ENCODE results near the gene ABCB8.

Gene ABCB8

DNA sequence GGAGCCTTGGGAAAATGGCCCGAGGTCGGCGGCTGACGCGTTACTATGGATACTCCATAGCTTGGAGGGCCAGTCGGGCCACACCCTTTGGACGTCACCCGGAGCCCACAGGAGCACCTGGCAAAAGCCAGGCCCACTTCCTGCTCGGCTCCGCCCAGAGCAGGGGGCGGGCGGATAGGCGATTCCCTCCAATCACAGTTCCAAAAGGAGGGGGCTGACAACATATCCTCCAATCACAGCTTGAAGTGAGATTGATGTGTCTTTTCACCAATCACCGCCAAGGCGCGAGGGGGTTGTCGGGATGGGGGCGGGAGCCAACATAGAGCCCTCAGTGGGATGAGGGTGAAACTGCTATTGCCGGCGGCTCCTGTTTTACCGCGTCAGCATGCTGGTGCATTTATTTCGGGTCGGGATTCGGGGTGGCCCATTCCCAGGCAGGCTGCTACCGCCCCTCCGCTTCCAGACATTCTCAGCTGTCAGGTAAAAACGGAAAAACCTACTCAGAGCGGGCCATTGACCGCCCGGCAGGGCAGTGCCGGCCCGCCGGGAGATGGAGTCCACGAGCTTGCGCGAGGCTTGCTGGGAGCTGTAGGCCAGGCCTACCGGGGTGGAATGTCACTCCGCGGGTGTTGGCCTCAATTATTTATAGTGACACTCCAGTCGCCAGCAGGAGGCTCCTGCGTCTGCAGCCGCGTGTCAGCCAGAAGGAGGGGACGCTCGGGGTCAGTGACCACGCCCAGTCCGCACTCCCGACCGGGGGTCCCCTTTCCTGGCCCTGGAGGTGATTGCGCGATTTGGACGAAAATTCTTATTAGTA, at the start of gene ABCB8:
Gene ABCB8, plus strand, starts transcription at position 320 of the 817 bp plus-strand sequence. Its CDS starts 66 bp downstream, at position 386.
- peak; percentile 99 for DNase-seq

DNA sequence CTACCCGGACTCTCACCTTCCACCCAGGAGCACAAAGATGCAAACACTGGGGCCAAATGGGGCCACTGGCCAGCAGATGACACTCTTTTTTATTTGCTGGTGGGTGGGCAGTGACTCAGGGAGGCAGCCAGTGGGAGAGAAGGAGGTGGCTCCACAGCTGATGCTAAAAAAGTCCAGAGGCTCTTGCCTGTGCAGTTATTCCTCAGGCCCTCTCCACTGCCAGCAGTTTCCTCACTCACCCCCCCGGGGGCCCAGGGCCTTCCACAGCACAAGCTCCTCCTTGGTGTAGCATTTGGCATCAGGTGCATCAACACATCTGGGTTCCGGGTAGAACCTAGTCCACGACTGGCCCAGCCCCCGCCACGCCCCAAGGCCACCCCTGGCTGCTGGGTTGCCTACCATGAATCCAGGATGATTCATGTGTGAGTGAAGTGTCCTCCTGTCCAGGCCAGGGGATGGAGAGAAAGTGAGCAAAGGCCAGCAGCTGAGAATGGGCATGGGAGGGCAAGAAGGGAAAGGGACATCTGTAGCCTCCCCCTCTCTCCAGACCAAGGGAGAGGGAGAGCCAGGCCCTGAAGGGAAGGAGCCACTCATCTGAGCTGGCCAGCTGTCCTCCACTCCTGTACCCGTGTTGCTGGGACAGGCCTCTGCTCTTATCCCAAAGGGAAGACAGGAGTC, 48.4 kb upstream of the ABCB8 start:
- no peak for DNase-seq

DNA sequence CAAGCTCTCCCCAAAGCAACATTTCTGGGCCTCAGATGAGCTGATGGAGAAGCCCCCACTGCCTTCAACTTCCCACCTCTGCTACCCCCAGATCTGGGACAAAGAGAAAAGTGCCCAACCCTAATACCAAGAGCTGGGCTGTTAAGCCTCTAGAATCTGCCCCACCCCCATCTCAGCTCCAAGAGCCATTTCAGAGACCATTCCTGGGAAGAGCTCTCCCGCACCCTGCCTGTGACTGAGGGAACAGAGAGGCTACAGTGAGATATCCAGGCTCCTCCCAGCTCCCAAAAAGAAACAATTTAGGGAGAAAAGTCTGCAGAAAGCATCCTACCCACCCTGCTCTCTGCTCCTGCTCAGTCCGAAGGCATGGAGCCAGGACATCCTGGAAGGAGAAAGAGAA, 47.6 kb upstream of the ABCB8 start:
- DNase-seq = no peak

DNA sequence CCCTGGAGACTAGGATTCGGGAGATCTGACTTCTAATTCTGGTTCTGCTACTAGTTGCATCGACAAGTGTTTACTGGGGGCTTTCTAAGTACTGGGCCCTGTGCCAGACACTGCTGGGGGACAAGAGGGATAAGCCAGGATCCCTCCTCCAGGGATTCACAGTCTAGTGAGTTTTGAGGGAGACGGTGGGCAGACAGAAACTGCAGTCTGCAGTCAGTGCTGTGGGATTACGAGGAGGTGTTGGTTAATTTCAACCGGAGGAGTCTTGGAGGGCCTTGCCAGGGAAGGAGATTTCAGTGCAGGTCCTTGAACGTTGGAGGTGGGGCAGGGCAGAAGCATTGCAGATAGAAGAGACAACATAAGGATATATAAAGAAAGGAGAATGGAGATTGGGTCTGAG, 46.6 kb upstream of the ABCB8 start:
- DNase-seq = no peak

DNA sequence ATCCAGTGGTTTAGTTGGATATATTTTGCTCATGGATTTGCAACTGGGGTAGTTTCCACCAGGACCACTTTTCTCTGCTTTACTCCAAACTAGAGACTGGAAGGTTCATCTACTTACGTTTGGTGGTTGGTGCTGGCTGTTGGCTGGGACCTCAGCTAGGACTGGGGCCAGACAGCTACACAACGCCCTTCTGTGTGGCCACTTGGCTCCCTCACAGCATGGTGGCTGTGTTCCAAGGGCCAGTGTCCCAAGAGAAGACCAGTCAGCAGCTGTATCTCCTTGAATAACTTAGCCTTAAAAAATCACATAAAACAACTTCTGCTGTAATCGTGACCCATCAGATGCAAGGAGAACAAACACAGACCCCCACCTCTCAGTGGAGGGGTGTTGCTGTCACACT, 45.9 kb upstream of the ABCB8 start:
- DNase-seq = no peak

DNA sequence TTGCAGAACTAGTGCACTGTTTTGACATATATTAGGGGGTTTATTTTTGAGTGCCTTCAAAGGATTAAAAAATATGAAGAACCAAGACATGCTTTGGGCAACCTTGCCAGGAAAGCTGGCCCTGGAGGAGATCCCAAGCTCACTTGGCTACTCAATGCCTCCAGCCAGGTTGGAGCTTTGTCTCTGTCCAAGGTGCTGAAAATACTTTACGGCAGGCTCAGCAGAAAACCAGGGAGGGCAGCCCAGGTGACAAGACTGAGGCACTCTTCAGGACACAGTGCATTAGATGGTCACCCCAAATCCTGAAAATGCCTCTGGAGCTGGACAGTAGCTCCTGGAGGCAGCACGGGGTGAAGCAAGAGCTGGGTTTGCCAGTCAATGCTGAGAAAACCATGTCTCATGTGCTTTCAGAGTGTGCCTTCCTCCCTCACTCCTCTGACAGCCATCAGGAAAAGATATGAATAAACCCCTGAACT, 44.3 kb upstream of the ABCB8 start:
- peak; percentile 85 for DNase-seq

DNA sequence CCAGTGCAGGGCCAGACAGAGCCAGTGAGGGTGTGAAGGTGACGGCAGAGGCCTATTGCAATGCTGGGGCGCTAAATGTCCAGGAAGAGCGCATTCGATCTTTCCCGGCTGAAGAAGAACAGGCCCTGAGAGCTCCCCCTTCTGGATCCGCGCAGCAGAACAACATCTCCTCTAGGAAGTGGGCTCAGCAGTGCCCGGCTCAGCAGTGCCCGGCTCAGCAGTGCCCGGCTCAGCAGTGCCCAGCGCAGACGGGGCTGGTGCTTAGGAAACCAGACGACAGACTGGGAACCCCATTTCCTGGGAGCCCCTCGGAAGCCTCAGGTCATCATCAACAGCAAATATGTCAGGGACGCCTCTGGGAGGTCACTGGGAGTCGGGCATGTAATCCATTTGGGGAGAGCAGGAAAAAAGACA, 42.1 kb upstream of the ABCB8 start:
- peak; percentile 87 for DNase-seq

DNA sequence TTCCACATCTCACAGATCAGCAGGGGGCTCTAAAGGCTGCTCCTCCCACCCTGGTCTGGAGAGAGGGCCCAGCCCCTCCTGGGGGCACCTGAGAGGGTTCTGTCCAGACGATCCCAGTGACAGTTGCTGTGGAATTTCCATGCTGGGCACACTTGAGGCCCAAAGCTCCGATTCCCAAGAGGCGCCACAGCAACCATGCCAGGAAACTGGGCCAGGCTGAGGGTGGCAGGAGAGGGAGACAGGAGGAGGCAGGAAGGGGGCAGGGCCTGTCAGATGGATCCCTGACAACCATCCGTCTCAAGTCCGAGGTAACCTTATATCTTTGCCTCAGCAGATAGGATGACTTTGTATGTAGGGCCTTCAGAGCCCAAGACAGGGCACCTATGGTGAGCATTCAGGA, 41.7 kb upstream of the ABCB8 start:
- no peak for DNase-seq

DNA sequence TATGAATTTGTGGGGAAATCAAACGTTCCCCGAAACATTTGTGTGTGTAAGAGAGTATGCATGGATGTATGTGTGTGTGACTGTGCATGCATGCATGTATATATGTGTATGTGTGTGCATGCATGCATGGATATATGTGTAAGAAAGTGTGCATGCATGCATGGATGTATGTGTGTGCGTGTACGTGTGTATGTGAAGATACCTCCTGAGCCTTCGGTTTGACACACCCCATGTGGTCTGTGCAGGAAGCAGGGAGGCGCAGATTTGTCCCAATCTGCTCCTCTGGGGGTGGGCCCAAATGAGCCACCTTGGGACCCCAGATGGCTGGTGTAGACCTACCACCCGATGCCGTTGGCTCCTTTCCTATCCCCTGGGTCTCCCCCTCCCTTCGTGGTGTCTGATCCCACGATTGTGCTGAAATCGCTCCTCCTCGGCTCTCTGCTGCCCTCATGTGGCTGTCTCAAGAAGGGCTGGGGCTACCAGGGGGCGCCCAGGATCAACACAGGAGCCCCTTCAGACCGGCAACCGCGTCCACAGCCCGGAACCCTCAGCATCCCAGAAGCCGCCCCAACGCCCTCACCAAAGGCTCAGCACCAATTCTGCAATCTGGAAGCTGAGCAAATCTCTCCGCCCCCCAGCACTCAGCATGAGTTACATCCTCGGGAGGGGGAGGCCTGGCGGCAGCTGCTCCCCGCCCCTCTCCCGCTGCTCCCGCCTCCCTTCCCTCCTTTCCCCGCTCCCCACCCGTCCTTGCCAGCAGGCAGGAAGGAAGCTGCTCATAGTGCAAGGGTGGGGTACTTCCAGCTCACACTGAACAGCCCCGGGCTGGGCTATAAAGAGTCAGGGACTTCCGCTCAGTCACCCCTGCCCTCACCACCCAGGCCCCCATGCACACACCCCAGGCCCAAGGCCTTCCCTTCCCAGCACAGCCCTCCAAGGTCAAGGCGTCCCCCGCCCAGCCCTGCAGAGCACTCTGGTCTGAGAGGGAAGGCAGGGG, 39.7 kb upstream of the ABCB8 start:
- peak; percentile 75 for DNase-seq

DNA sequence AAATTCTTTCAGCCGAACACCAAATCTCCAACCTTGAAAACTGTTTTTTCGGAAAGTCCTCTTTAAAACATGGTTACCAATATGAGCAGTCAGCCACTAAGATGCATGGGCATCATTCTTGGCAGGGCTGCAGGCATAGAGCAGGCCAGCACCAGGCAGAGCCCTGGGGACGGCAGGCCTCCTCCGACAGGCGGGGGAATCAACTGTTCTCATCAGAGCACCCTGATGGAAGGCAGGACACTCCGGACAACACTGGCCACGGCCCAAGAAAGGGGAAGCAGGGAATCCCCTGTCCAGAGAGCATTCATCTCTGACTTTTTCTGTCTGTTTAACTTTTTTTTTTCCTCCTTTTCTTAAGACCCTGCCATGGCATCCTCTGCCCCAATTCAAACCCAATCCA, 38.8 kb upstream of the ABCB8 start:
- DNase-seq = no peak

DNA sequence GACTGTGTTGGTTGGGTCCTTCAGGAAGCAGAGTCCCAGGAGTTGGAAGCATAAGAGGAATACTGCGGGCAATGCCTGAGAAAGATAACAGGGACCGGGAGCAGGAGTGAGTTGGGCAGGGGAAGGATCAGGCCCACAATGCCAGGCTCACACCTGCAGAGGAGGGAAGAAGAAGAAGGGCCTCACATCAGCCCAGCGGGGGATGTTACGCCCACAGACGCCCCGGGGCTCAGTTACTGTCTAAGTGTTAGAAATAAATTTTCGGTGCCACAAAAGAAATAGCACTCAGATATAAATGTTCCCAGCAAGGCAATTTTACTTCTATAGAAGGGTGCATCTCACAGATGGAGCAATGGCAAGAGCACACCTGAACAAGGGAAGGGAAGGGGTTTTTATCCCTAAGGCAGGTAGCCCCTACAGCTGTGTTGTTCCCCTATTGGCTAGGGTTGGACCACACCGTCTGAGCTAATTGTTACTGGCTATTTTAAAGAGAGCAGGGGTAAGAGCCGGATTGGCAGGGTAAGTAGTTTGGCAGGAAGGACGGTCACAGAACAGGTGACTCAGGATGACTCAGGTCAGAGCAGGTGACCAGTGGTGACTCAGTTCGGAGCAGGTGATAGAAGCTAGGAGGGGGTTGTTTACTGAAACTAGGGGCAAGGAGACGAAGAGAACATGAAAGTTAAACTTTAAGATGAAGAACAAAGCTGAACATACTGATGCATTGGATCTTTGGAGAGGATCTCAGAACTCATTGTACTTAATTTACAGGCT, 37.6 kb upstream of the ABCB8 start, which contains the start of gene NOS3:
Gene NOS3, plus strand, starts transcription at position 602 of the 771 bp plus-strand sequence. CDS start 2,787 bp downstream, outside the sequence.
- no peak for DNase-seq

DNA sequence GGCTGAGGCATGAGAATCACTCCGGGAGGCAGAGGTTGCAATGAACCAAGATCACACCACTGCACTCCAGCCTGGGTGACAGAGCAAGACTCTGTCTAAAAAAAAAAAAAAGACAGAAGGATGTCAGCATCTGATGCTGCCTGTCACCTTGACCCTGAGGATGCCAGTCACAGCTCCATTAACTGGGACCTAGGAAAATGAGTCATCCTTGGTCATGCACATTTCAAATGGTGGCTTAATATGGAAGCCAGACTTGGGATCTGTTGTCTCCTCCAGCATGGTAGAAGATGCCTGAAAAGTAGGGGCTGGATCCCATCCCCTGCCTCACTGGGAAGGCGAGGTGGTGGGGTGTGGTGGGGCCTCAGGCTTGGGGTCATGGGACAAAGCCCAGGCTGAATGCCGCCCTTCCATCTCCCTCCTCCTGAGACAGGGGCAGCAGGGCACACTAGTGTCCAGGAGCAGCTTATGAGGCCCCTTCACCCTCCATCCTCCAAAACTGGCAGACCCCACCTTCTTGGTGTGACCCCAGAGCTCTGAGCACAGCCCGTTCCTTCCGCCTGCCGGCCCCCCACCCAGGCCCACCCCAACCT, 36.1 kb upstream of the ABCB8 start:
- no peak for DNase-seq

DNA sequence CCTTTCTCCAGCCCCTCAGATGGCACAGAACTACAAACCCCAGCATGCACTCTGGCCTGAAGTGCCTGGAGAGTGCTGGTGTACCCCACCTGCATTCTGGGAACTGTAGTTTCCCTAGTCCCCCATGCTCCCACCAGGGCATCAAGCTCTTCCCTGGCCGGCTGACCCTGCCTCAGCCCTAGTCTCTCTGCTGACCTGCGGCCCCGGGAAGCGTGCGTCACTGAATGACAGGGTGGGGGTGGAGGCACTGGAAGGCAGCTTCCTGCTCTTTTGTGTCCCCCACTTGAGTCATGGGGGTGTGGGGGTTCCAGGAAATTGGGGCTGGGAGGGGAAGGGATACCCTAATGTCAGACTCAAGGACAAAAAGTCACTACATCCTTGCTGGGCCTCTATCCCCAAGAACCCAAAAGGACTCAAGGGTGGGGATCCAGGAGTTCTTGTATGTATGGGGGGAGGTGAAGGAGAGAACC, 35.4 kb upstream of the ABCB8 start:
- DNase-seq = peak; percentile 81

DNA sequence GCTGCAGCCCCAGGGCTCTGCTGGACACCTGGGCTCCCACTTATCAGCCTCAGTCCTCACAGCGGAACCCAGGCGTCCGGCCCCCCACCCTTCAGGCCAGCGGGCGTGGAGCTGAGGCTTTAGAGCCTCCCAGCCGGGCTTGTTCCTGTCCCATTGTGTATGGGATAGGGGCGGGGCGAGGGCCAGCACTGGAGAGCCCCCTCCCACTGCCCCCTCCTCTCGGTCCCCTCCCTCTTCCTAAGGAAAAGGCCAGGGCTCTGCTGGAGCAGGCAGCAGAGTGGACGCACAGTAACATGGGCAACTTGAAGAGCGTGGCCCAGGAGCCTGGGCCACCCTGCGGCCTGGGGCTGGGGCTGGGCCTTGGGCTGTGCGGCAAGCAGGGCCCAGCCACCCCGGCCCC, 34.7 kb upstream of the ABCB8 start:
- DNase-seq = no peak

DNA sequence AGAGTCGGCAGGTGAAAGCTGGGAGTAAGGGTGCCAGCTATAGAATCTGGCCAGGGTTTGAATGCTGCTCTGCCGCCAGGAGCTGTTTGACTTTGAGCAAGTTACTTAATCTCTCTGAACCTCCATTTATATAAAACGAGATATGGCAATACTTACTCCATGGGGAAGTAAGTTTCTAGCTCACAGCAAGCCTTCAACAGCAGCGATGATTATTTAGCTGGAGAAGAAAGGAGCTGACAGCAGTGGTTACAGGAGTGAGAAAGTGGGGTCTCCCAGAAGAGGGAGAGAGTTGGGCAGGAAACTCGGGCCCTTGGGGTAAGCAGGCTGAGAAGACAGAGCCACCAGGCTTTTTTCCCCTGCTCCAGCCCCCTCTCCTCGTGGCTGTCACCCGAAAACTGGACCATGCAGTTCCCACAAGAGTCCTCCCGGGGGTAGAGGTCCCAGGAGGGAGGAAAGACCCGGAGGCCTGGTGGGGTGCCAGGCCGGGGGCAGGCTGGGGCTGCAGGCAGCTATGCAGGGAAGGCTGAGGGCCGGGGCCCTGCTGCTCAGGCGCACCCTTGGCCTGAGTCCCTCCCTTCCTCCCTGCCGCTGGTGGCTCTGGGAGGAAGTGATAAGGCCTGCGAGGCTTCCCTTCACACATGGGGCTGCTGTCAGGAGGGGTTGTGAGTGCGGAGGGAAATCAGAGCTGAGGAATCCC, 34.0 kb upstream of the ABCB8 start:
- peak; percentile 97 for DNase-seq

DNA sequence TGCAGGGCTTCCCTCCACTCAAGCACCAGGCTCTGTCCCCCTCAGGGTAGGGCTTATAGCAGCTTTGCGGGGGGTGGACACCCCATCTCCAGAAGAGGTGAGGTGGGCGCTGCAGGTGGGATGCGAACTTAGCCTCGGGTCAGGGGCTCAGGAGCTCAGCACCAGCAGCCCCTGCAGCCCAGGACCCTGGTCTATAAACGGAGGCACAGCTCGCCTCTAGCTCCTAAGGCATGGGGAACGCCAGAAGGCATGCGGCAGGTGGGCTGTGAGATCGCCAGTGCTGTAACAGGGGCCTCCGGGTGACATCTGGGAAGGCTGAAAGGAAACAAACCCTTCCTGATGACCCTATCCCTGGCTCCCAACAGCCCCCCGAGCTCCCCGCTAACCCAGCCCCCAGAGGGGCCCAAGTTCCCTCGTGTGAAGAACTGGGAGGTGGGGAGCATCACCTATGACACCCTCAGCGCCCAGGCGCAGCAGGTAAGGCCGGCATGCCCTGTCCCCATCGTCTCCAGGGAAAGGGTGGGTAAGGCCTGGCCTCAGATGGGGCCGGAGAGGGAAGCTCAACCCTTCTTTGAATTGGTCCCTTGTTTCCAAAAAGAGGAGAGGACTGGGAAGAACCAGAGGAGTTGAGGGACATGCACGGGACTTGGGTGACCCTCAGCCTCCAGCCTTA, 33.3 kb upstream of the ABCB8 start:
- no peak for DNase-seq

DNA sequence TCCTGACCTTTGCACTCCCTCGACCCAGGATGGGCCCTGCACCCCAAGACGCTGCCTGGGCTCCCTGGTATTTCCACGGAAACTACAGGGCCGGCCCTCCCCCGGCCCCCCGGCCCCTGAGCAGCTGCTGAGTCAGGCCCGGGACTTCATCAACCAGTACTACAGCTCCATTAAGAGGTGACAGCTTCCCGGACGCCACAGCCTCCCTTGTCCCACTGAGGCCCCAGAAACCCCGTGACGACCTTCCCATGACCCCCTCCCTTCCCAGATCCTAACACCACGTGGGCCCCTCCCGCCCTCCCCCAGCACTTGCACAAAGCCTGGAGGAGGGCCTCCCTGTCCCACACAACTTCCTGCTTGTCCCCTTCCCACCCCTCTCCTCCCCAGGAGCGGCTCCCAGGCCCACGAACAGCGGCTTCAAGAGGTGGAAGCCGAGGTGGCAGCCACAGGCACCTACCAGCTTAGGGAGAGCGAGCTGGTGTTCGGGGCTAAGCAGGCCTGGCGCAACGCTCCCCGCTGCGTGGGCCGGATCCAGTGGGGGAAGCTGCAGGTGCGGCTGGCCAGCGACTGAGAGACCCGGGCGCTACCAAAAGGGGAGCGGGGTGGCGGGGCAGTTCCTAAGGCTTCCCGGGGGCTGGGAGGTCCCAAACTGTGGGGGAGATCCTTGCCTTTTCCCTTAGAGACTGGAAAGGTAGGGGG, 31.7 kb upstream of the ABCB8 start:
- DNase-seq = no peak

DNA sequence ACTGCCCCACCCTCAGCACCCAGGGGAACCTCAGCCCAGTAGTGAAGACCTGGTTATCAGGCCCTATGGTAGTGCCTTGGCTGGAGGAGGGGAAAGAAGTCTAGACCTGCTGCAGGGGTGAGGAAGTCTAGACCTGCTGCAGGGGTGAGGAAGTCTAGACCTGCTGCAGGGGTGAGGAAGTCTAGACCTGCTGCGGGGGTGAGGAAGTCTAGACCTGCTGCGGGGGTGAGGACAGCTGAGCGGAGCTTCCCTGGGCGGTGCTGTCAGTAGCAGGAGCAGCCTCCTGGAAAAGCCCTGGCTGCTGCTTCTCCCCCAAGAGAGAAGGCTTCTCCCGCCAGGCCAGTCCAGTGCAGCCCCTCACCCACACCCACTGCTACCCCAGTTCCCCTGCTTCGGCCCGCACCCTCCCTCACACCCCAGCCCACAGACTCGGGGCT, 31.2 kb upstream of the ABCB8 start:
- no peak for DNase-seq

DNA sequence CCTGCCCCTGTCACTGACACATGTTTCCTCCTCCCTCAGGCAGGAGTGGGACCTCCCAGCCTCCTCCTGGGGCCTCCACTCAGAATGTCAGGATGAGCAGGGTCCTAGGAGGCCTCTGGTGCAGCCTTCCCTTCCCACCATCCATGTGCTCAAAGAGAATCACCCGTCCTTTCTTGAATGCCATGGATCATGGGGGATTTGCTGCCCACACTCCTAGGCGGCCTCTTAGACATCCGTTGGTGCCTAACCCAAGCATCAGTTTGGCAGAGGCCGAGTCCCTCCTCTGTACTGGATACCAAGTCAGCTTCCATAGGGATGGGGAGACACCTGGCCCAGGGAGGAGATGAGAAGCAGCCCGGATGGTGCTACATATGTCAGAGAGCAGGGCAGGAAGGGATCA, 30.4 kb upstream of the ABCB8 start:
- DNase-seq = no peak

DNA sequence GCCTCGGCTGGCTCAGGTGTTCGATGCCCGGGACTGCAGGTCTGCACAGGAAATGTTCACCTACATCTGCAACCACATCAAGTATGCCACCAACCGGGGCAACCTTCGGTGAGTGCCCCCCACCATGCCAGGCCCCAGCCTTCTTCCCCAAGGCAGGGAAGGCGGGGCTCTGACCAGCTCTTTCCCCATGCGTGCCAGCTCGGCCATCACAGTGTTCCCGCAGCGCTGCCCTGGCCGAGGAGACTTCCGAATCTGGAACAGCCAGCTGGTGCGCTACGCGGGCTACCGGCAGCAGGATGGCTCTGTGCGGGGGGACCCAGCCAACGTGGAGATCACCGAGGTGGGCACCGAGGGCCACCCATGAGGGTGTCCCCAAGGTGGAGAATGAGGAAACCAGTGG, 29.9 kb upstream of the ABCB8 start:
- DNase-seq = no peak

Measured in hematopoietic multipotent progenitor cell treated with erythropoietin and hydrocortisone succinate and interleukin-3 and kit ligand, for 6 days (in vitro differentiated cells).